NCI-H69 (cell line): ENCODE measurements around the gene CLEC2A.
"Not testable (repeated sequence)": the region's sequence is repeated elsewhere in the genome, so short reads cannot be mapped to it uniquely, and the experiment has no call there.

Experiments used
- DNase-seq: peaks from one replicate; lab custom pipeline; 2025; lab: John Stamatoyannopoulos, UW

The CLEC2A gene

DNA sequence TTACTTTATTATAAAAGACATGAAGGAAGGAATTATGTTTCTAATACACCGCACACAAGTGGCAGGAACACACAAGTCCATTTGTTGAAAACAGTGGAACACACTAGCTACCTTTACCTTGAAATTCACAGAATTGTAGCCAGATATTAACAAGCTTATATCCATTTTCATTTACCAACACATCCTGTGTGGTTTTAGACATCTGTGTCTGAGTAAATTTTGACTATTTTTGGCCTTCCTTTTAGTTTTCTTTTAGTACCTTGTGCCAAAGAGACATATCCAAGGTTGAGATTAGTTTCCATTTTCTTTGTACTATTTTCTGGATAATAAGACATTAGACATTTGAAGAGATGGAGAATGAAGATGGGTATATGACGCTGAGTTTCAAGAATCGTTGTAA lies 50.9 kb downstream of the CLEC2A start, which contains the start of gene KLRF2:
TSS of gene KLRF2 (plus strand) at position 244 of the 400 bp plus-strand sequence. CDS start at position 351, 107 bp downstream.
- no peak for DNase-seq

DNA sequence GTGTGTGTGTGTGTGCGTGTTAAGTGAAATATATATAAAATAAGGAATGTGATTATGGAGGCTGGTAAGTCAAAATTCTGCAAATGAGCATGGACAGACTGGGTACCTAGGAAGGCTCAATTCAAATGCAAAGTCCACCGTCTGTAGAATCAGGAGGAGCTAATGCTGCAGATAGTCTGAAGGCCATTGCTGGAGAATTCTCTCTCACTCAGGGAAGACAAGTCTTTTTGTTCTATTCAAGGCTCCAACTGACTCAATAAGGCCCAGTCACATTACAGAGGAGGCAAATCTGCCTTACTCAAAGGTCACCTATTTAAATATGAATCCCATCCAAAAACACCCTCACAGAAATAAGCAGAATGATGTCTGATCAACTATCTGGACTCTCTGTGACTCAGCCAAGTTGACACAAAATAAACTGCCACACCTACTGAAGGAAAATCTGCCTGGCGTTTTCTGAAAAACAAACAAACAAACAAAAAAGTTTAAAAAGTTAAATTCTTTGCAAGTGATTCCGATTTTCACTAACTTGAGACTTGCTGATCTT lies 51.6 kb downstream of the CLEC2A start:
- DNase-seq: no peak

DNA sequence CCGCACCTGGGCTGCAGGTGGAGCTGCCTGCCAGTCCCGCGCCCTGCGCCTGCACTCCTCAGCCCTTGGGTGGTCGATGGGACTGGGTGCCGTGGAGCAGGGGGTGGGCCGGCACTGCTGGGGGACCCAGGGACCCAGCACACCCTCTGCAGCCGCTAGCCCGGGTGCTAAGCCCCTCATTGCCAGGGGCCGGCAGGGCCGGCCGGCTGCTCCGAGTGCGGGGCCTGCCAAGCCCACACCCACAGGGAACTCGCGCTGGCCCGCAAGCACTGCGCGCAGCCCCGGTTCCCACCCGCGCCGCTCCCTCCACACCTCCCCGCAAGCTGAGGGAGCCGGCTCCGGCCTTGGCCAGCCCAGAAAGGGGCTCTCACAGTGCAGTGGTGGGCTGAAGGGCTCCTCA lies 56.0 kb downstream of the CLEC2A start:
- not testable (repeated sequence) for DNase-seq

DNA sequence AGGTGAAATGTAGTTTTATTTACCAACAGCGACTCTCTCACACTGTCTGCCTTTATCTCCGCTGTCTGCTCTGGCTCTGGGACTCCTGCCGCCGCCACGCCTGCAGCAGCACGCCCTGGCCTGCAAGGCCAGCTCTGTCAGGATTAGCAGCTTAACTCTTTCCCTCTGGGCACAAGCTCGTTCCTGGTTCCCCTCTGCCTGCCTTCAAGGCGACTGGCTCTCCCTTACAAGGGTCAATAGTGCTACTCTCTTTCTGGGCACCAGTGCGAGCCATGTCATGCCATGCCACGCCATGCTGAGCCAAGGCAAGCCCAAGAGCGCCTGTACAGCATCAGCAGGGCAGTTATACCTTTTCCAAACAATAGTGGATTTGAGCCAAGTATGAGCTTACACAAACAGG lies 59.4 kb downstream of the CLEC2A start:
- DNase-seq: no peak

DNA sequence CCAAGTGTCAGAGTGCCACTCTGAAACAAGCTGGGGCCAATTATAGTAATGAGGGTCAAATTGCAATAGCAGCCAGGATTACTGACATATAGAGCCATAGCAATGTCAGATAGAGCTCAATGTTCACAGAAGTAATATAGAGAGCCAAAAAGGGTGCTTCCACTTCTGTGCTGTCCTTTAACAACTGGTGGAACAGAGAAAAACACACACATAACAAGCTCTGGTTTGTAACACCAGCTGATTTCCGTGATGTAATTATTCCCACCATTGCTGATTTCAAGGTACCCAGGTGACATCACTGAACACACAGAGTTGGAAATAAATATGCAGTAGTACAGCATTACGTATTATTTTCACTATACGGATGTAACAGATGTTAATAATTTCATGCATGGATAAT lies 60.0 kb downstream of the CLEC2A start:
- DNase-seq: no peak

DNA sequence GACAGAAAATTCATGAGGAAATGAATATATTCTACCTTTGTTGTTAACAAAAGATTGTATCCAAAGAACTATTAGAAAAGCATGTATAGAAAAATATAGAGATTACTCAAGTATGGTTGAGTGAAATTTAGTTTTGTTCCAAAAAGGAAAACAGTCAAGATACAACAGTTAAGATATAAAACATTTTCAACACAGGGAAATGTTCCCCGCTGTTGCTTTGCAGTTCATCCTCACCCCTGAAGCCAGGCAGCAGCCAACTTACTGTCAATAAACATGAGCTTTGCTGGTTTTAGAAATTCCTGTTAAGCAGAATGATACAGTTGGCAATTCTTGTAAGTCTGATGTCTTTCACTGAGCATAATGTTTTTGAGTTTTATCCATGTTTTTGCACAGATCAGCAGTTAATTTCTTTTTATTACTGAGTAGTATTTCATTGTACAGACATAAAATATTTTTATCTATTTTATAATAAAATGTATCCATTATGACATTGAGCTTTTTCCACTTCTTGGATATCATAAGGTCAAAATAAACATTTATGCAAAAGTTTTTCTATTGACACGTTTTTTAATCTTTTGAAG lies 61.8 kb downstream of the CLEC2A start:
- no peak for DNase-seq

DNA sequence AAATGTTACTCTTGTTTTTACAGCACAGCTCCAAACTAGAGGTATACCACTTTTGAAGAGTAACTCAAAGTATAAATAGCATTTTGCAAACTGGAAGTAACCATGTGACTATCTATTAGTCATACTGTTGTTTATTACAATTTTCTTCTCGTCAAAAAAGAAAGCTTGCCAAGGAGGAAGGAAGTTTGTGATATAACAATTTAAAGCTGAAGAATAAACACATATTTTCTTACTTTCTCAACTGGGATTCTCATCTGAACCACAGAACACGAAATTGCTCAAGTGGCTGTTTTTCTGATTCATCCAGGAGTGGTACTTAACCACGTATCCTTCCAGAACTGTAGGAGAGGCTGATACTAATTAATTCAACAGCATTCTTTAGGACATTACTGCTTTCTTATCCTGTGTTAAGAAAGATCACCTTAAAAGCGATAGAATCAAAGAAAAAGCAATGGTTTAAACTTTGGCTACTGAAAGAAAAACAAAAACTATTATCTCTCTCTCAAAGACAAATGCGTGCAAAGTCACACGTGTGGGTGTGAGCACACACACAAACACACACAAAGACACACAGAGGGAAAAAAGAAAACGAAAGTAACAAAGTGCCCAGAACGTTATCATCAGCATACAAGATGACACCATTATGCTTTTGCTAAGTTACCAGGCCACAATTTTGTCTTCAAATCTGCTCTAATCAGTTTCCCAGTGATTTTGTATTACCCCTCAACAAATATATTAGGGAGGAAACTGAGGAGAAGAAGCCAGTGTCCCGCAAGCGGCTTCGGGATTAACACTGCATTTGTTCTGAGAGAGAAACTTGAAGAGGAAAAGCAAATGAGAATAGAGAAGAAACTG lies 62.6 kb downstream of the CLEC2A start, which contains the start of gene CLEC2B:
TSS of gene CLEC2B (minus strand) at position 48 of the 855 bp plus-strand sequence.
- DNase-seq: no peak

DNA sequence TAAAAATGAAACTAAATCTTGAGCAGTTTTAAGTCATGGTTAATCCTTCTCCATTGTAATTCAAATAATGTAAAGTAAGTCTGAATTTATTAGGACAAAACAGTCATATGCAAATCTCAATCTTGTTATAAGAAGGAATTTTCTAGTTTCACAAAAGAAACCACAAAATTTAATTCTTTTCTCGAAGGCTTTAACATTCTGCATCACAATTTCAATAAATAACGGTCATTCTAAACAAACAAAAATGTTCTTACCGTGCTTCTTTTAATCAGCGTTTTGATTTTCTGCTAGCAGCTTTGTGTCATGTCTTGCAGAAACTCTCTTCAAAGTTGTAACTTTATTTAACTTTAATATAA lies 63.2 kb downstream of the CLEC2A start:
- DNase-seq: no peak

DNA sequence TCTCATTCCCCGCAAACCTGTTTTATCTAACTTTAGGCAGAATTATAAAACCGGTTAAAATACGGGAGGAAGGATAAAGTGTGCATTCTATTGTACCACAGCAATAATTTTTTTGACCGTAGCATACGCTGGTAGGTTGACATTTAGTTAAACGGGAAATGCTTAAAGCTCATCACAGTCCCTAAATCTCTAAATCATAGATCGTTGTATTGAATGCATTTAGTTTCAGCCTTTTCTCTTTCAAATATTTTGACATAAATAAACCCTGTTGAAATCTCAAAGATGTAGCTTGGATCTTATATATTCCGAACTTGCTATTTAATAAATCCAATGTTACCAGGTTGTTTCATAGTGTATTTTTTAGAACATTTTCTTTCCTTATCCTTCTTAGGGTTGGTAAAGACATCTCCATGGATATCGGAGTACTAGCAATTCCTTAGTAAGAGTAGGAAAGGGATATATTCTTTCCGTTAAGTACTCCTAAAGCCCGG lies 63.8 kb downstream of the CLEC2A start:
- DNase-seq: no peak

DNA sequence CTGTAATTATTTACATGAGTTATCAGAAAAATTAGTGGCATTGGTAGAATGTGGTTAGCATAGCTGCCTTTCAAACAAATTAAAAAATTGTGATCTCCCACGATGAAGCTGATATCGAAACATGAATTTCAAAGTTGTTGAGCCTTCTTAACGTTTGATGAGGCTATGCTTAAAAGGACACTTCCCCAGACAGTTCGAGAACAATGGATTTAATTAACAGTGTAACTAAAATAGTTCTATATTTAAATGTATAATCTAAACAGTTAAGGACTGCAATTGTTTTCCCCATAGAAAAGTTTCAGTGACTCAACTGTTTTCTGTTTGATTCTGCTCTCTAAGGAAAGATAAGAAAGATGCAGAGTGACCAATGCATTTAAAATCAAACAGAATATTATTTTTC lies 64.6 kb downstream of the CLEC2A start:
- DNase-seq: no peak

DNA sequence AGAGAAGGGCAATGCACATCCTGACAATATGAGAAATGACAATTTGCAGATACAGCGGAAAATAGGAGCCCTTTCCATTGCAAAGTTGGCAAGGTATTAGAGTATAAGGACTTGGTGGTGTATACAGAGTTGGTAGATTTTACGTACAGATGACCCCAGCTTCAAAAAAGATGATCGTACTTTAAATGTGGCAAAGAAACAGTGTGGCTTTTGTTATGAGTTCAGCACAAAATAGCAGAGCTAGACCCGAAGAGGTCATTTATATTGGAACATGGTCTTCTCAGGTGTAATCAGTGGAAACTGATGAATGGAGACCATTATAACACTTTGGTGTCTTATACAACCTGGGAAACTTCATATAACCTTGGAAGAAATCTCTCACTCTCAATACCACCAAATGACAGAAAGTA lies 65.3 kb downstream of the CLEC2A start:
- DNase-seq: no peak

DNA sequence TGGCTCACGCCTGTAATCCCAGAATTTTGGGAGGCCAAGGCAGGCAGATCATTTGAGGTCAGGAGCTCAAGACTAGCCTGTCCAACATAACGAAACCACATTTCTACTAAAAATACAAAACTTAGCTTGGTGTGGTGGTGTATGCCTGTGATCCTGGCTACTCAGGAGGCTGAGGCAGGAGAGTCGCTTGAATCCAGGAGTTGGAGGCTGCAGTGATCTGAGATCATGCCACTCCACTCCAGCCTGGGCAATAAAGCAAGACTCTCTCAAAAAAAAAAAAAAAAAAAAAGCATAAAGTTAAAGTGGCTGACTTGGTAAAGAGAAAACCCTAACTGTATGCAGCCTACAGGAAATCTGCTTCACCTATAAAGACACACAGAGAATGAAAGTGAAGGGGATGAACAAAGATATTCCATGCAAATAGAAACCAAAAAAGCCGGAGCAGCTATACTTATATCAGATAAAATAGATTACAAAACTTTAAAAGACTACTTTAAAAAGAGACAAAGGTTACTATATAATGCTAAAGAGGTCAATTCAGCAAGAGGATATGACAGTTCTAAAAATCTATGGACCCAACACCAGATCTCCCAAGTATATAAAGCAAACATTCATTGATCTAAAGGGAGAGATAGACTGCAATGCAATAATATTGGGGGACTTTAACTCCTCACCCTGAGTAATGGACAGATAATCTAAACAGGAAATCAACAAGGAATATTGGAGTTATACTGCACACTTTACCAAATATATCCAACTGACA lies 67.1 kb downstream of the CLEC2A start:
- no peak for DNase-seq
